Right atrium auricular region (tissue), 2 donors: ENCODE measurements around the gene PPP1R14C. TPM values are rescaled to one million over a fixed set of nuclear protein-coding genes. Genes with fewer than 3 reads are reported as not detected.

ENCODE experiments used
- DNase-seq: peaks from one replicate; pipeline ENCODE4 v3.0.0-alpha.2; 2019; ENCODE audit warnings: low spot score
- H3K27ac ChIP-seq, 2 donors: fragments of 200-600 bp; sonication (generic); 1 replicate in 1 of 2; 2 replicates in 1 of 2; pipeline ENCODE4 v1.5.1; 2016 to 2019
- H3K27me3 ChIP-seq, 2 donors: fragments of 200-600 bp; sonication (generic); one replicate each; pipeline versions ENCODE4 v1.5.1 to v1.6.0; 2017 to 2019
- H3K36me3 ChIP-seq: fragments of 200-600 bp; sonication (generic); one replicate; pipeline ENCODE4 v1.5.1; 2016
- H3K4me1 ChIP-seq, 2 donors: fragments of 200-600 bp; sonication (generic); one replicate each; pipeline versions ENCODE4 v1.5.1 to v1.6.0; 2017 to 2019
- H3K4me3 ChIP-seq, 2 donors: fragments of 200-600 bp; sonication (generic); 1 replicate in 1 of 2; 2 replicates in 1 of 2; pipeline ENCODE4 v1.5.1; 2017 to 2019; ENCODE audit warnings: mild to moderate bottlenecking in 1 of 2, moderate library complexity in 1 of 2
- H3K9me3 ChIP-seq, 2 donors: fragments of 200-600 bp; sonication (generic); one replicate each; pipeline ENCODE4 v1.5.1; 2019
- total RNA-seq, 2 donors: library from RNA; depleted of rRNA; stranded (reverse); fragments of >200 nt; gene quantifications; one replicate each; pipeline ENCODE4 v1.1.0, GENCODE V29; 2016
- TF ChIP-seq, protein P1 (sequence below), 2 donors: fragments of 200-600 bp; sonication (generic); IDR thresholded peaks; one replicate each; pipeline ENCODE4 v1.5.1; 2019; ENCODE audit warnings: antibody characterized with exemption in 2 of 2

The PPP1R14C gene, protein sequence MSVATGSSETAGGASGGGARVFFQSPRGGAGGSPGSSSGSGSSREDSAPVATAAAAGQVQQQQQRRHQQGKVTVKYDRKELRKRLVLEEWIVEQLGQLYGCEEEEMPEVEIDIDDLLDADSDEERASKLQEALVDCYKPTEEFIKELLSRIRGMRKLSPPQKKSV
- 100 to 1,000 TPM in 1 of 2 donors, 10 to 100 TPM in 1; 85.4 to 130 TPM for total RNA-seq

DNA sequence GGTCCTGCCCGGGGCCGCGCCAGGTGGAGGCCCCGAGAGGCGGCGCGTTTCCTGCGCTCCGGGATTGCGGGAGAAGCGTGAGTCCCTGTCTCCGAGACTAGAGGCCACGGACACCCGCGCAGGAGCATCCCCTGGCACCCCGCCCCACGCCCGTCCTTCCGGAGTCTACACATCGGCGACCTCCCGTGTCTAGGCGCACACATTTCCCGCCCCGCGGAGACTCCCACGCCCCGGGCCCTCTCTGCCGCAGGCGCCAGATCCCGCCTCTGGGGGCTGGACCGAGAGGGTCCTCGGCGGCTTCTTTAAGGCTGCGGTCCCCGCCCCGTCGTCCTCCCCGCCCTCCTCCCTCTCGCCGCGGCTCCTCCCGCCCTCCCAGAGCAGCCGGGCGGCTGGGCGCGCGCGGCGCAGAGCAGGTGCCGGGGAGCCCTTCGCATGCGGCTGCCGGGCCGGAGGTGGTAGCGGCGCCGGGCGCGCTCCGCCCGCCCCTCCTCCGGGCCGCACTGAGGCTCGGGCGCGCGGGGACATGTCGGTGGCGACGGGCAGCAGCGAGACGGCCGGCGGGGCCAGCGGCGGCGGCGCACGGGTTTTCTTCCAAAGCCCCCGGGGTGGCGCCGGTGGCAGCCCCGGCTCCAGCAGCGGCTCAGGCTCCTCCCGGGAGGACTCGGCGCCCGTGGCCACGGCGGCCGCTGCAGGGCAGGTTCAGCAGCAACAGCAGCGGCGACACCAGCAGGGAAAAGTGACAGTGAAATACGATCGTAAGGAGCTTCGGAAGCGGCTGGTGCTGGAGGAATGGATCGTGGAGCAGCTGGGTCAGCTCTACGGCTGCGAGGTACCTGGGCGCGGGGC is at the start of gene PPP1R14C:
TSS of gene PPP1R14C (plus strand) at position 375 of the 846 bp plus-strand sequence. CDS start at position 524, 149 bp downstream.
- TF ChIP-seq, protein P1, sequence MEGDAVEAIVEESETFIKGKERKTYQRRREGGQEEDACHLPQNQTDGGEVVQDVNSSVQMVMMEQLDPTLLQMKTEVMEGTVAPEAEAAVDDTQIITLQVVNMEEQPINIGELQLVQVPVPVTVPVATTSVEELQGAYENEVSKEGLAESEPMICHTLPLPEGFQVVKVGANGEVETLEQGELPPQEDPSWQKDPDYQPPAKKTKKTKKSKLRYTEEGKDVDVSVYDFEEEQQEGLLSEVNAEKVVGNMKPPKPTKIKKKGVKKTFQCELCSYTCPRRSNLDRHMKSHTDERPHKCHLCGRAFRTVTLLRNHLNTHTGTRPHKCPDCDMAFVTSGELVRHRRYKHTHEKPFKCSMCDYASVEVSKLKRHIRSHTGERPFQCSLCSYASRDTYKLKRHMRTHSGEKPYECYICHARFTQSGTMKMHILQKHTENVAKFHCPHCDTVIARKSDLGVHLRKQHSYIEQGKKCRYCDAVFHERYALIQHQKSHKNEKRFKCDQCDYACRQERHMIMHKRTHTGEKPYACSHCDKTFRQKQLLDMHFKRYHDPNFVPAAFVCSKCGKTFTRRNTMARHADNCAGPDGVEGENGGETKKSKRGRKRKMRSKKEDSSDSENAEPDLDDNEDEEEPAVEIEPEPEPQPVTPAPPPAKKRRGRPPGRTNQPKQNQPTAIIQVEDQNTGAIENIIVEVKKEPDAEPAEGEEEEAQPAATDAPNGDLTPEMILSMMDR (IDR thresholded peaks at IDR 0.05), result no peak
- peak within 1 kb of the TSS; percentile 59 to 64 for H3K4me3 ChIP-seq
- H3K27me3 ChIP-seq, result no peaks in the 10 kb centered on the region
- H3K9me3 ChIP-seq, result no peaks in the 10 kb centered on the region
- peaks cover 0 to 19% of the 10 kb centered on the region in 2 donors for H3K4me1 ChIP-seq
- no peak for DNase-seq
- peak within 1 kb of the TSS; percentile 75 to 89 for H3K27ac ChIP-seq
- no peaks in the 10 kb centered on the region for H3K36me3 ChIP-seq

DNA sequence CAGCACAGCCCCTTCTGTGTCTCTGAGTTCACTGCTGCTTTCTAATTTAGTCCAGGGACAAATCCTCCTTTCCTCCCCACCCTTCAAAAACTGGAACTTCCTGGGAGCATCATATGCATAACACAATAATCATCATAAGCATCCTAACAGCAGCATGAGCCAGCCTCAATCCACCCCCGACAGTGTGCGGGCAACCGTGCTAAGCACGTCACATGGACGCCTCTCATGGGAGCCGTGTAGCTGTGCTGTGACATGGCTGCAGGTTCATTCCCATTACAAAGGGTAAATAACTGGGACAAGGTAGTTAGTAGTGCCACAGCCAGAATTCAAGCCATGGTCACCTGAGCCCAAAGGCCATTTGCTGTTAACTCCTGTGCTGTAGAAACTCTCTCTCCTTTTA is 49.4 kb upstream of the PPP1R14C start:
- Histone ChIP-seq H3K27ac (no peak overlapping the region), H3K9me3 (no peaks in the 10 kb centered on the region), H3K4me3 (no peak overlapping the region), H3K4me1 (no peaks in the 10 kb centered on the region), H3K36me3 (no peaks in the 10 kb centered on the region), H3K27me3 (no peaks in the 10 kb centered on the region)
- TF ChIP-seq, protein P1 (IDR thresholded peaks at IDR 0.05), result no peak
- DNase-seq, result no peak

DNA sequence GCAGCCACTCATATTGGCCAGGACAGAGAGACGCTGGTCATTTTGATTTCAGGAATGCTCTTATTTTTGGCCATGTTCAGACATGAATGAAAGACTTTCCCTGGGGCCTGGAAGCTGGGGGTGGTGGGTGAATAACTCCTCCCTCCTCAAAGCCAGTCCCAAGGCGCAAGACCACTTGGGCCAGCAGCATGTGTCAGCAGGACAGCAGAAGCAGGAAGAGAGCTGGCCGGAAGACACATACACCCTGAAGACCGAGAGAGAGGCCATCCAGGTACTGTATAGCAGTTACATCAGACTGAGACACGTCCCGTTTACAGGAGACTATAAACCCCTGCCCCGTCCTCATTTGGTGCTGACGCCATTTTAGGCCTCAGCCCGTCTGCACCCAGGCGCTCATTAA is 44.7 kb upstream of the PPP1R14C start:
- H3K27ac ChIP-seq, result no peak overlapping the region
- H3K36me3 ChIP-seq, result no peaks in the 10 kb centered on the region
- TF ChIP-seq, protein P1 (IDR thresholded peaks at IDR 0.05), result no peak
- H3K9me3 ChIP-seq, result no peaks in the 10 kb centered on the region
- DNase-seq, result no peak
- H3K4me3 ChIP-seq, result no peak overlapping the region
- H3K27me3 ChIP-seq, result no peaks in the 10 kb centered on the region
- no peaks in the 10 kb centered on the region for H3K4me1 ChIP-seq

DNA sequence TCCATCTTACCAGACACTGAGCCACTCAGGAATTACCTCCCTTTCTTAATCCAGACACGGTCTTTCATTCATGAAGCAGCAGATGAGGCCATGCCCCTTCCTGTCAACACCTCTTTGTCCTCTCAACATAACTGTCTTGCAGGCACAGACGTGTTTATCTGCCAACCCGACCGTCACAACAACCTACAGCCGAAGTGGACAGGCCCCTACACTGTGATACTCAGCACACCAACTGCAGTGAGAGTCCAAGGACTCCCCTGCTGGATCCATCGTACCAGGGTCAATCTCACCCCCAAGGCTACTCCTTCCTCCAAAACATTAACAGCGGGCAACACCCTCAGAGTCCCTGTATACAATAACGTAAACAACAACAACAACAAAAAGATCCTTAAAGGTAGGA is 43.3 kb upstream of the PPP1R14C start:
- TF ChIP-seq, protein P1 (IDR thresholded peaks at IDR 0.05), result no peak
- no peaks in the 10 kb centered on the region for H3K9me3 ChIP-seq
- H3K4me1 ChIP-seq, result no peaks in the 10 kb centered on the region
- no peak for DNase-seq
- no peaks in the 10 kb centered on the region for H3K36me3 ChIP-seq
- H3K27me3 ChIP-seq, result no peaks in the 10 kb centered on the region
- no peak overlapping the region for H3K27ac ChIP-seq
- H3K4me3 ChIP-seq, result no peak overlapping the region

DNA sequence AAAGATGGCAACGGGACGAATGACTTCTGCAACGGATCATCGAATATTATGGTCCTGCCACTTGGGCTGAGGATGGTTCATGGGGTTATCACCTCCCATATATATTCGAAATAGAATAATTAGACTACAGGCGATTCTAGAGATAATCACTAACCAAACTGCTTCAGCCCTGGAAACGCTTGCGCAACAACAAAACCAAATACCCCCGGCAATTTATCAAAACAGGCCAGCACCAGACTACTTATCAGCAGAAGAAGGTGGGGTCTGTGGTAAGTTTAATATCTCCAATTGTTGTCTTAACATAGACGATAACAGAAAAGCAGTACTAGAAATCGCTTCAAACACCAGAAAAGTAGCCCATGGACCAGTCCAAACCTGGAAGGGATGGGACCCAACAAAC is 42.9 kb upstream of the PPP1R14C start:
- no peaks in the 10 kb centered on the region for H3K4me1 ChIP-seq
- TF ChIP-seq, protein P1 (IDR thresholded peaks at IDR 0.05), result no peak
- H3K9me3 ChIP-seq, result no peaks in the 10 kb centered on the region
- no peak overlapping the region for H3K4me3 ChIP-seq
- no peak for DNase-seq
- H3K36me3 ChIP-seq, result no peaks in the 10 kb centered on the region
- H3K27me3 ChIP-seq, result no peaks in the 10 kb centered on the region
- no peak overlapping the region for H3K27ac ChIP-seq
